ENCODE results near the gene KIAA1217. TPM values are rescaled to one million over a fixed set of nuclear protein-coding genes. Genes with fewer than 3 reads are reported as not detected.

The KIAA1217 gene
- total RNA-seq, 1 experiment from 2014 or later = 171 TPM

- CTCF ChIA-PET = no interaction called here
- POLR2A ChIA-PET = no interaction called here
- H3K27me3 Mint-ChIP-seq (ENCODE audit: insufficient read depth, unreplicated experiment) = no peaks in the 10 kb centered on the region
- no peaks in the 10 kb centered on the region for H3K9me3 Mint-ChIP-seq (ENCODE audit: unreplicated experiment)
- peaks cover 5% of the 10 kb centered on the region for H3K36me3 Mint-ChIP-seq (ENCODE audit: insufficient read depth, unreplicated experiment)
- peaks cover 27% of the 10 kb centered on the region for H3K4me1 Mint-ChIP-seq (ENCODE audit: low read depth, unreplicated experiment)
- no peak for TF ChIP-seq CTCF (IDR thresholded peaks at IDR 0.05; ENCODE audit: insufficient read depth in 1 of 2, low read depth in 1 of 2, low read length in 1 of 2, severe bottlenecking in 1 of 2, unreplicated experiment in 1 of 2)
- H3K36me3 ChIP-seq (ENCODE audit: control insufficient read depth, insufficient read depth, low read length) = no peaks in the 10 kb centered on the region
- no peak overlapping the region for H3K4me3 ChIP-seq (ENCODE audit: low read depth, low read length)
- no peaks in the 10 kb centered on the region for H3K27me3 ChIP-seq (replicated peaks; ENCODE audit: control insufficient read depth, insufficient read depth, low read length)
- BruUV-seq (replicated peaks) = no TSS peak
- no peak overlapping the region for H3K4me3 Mint-ChIP-seq (ENCODE audit: unreplicated experiment)
- no peak overlapping the region for H3K27ac Mint-ChIP-seq (ENCODE audit: unreplicated experiment)
- peaks cover 16% of the 10 kb centered on the region; the same call in 1 of the 2 replicates for H3K4me1 ChIP-seq
- no peak for DNase-seq
- intact Hi-C loops (cut with micrococcal nuclease; ENCODE audit: unreplicated experiment) = no loop called here
- H3K9me3 ChIP-seq = no peaks in the 10 kb centered on the region
These were observed 132.4 kb downstream of the KIAA1217 start for GRCh38 chr10:24341371-24341770.

- CTCF ChIA-PET = no interaction called here
- H3K4me1 Mint-ChIP-seq (ENCODE audit: low read depth, unreplicated experiment) = peaks cover 27% of the 10 kb centered on the region
These were observed 133.0 kb downstream of the KIAA1217 start for GRCh38 chr10:24341897-24342296.

GRCh38 chr10:24343686-24344085 is 134.7 kb downstream of the KIAA1217 start:
- no peak for TF ChIP-seq CTCF (IDR thresholded peaks at IDR 0.05; ENCODE audit: insufficient read depth in 1 of 2, low read depth in 1 of 2, low read length in 1 of 2, severe bottlenecking in 1 of 2, unreplicated experiment in 1 of 2)
- H3K4me1 Mint-ChIP-seq (ENCODE audit: low read depth, unreplicated experiment) = peaks cover 27% of the 10 kb centered on the region
- Histone ChIP-seq H3K9me3 (no peaks in the 10 kb centered on the region), H3K36me3 (ENCODE audit: control insufficient read depth, insufficient read depth, low read length) (no peaks in the 10 kb centered on the region), H3K4me3 (ENCODE audit: low read depth, low read length) (no peak overlapping the region), H3K27me3 (replicated peaks; ENCODE audit: control insufficient read depth, insufficient read depth, low read length) (no peaks in the 10 kb centered on the region), H3K4me1 (peaks cover 22% of the 10 kb centered on the region)
- no TSS peak for BruUV-seq (replicated peaks)
- H3K9me3 Mint-ChIP-seq (ENCODE audit: unreplicated experiment) = no peaks in the 10 kb centered on the region
- no peak overlapping the region for H3K27ac Mint-ChIP-seq (ENCODE audit: unreplicated experiment)
- DNase-seq = no peak
- H3K36me3 Mint-ChIP-seq (ENCODE audit: insufficient read depth, unreplicated experiment) = peaks cover 5% of the 10 kb centered on the region
- intact Hi-C loops (cut with micrococcal nuclease; ENCODE audit: unreplicated experiment) = no loop called here
- ChIA-PET CTCF (interaction anchor here (1.2 kb wide), 1 partner anchor 25 kb away, joined by 3 read pairs; no protein-coding TSS in a partner anchor), POLR2A (no interaction called here)
- H3K27me3 Mint-ChIP-seq (ENCODE audit: insufficient read depth, unreplicated experiment) = no peaks in the 10 kb centered on the region
- H3K4me3 Mint-ChIP-seq (ENCODE audit: unreplicated experiment) = no peak overlapping the region

More at GRCh38 chr10:24341897-24342296, 133.0 kb downstream of the KIAA1217 start:
- no peak overlapping the region for H3K4me3 Mint-ChIP-seq (ENCODE audit: unreplicated experiment)
- Histone ChIP-seq H3K4me1 (peaks cover 19% of the 10 kb centered on the region), H3K9me3 (no peaks in the 10 kb centered on the region), H3K27me3 (replicated peaks; ENCODE audit: control insufficient read depth, insufficient read depth, low read length) (no peaks in the 10 kb centered on the region), H3K36me3 (ENCODE audit: control insufficient read depth, insufficient read depth, low read length) (no peaks in the 10 kb centered on the region), H3K4me3 (ENCODE audit: low read depth, low read length) (no peak overlapping the region)
- no TSS peak for BruUV-seq (replicated peaks)
- no peak for TF ChIP-seq CTCF (IDR thresholded peaks at IDR 0.05; ENCODE audit: insufficient read depth in 1 of 2, low read depth in 1 of 2, low read length in 1 of 2, severe bottlenecking in 1 of 2, unreplicated experiment in 1 of 2)
- H3K27ac Mint-ChIP-seq (ENCODE audit: unreplicated experiment) = no peak overlapping the region
- H3K36me3 Mint-ChIP-seq (ENCODE audit: insufficient read depth, unreplicated experiment) = peaks cover 5% of the 10 kb centered on the region
- no peaks in the 10 kb centered on the region for H3K27me3 Mint-ChIP-seq (ENCODE audit: insufficient read depth, unreplicated experiment)
- no peak for DNase-seq
- H3K9me3 Mint-ChIP-seq (ENCODE audit: unreplicated experiment) = no peaks in the 10 kb centered on the region
- intact Hi-C loops (cut with micrococcal nuclease; ENCODE audit: unreplicated experiment) = no loop called here
- POLR2A ChIA-PET = no interaction called here

All from Caco-2 (cell line).